ENCODE measurements around the gene MOK. TPM values are rescaled to one million over a fixed set of nuclear protein-coding genes. Genes with fewer than 3 reads are reported as not detected.
"Not testable (repeated sequence)": the region's sequence is repeated elsewhere in the genome, so short reads cannot be mapped to it uniquely, and the experiment has no call there.

Gene MOK
- polyA plus RNA-seq (2013, experiment 1 of 2), result 6.1 TPM
- polyA plus RNA-seq (2013, experiment 2 of 2), result 4.9 TPM

- H3K4me3 ChIP-seq (ENCODE audit: extremely low read depth, insufficient read depth, low read length, poor library complexity, severe bottlenecking), result peak within 1 kb of the TSS; percentile 72
- no peaks in the 10 kb centered on the region for H3K36me3 ChIP-seq (ENCODE audit: control insufficient read depth, insufficient read depth, low read length)
- no peaks in the 10 kb centered on the region for H3K9me3 ChIP-seq (ENCODE audit: control insufficient read depth, low read length)
- WGBS, 2 experiments (ENCODE audit: insufficient coverage in 2 of 2), result 5% methylated on average over 51 of the region's 53 CpGs
- peak within 1 kb of the TSS; percentile 96 for H3K27ac ChIP-seq (ENCODE audit: low read depth, low read length, severe bottlenecking)
- no peaks in the 10 kb centered on the region for H3K4me1 ChIP-seq (ENCODE audit: control insufficient read depth, insufficient read depth, low read length, poor library complexity, severe bottlenecking)
Observed at GRCh38 chr14:102304611-102305506, at the start of gene MOK. TSS of gene MOK (minus strand) at chr14:102305164. CDS start at chr14:102304968, 196 bp downstream.

- peaks cover 75% of the 10 kb centered on the region for H3K36me3 ChIP-seq (ENCODE audit: control insufficient read depth, insufficient read depth, low read length)
- no peaks in the 10 kb centered on the region for H3K9me3 ChIP-seq (ENCODE audit: control insufficient read depth, low read length)
- H3K4me3 ChIP-seq (ENCODE audit: extremely low read depth, insufficient read depth, low read length, poor library complexity, severe bottlenecking), result no peak overlapping the region
- 89 to 93% methylated on average over 7 of the region's 8 CpGs for WGBS, 2 experiments (ENCODE audit: insufficient coverage in 2 of 2)
- H3K27ac ChIP-seq (ENCODE audit: low read depth, low read length, severe bottlenecking), result no peak overlapping the region
- H3K4me1 ChIP-seq (ENCODE audit: control insufficient read depth, insufficient read depth, low read length, poor library complexity, severe bottlenecking), result no peaks in the 10 kb centered on the region
Observed at GRCh38 chr14:102353126-102353619, 48.2 kb upstream of the MOK start.

- Histone ChIP-seq H3K9me3 (ENCODE audit: control insufficient read depth, low read length) (no peaks in the 10 kb centered on the region), H3K27ac (ENCODE audit: low read depth, low read length, severe bottlenecking) (no peak overlapping the region)
Observed at GRCh38 chr14:102352213-102352612, 47.2 kb upstream of the MOK start.

GRCh38 chr14:102351593-102351992 lies 46.6 kb upstream of the MOK start:
- 93 to 97% methylated on average over 6 to 8 of the region's 9 CpGs for whole genome bisulfite sequencing, 2 experiments (ENCODE audit: insufficient coverage in 2 of 2)
- H3K9me3 ChIP-seq (ENCODE audit: control insufficient read depth, low read length); H3K4me3 ChIP-seq (ENCODE audit: extremely low read depth, insufficient read depth, low read length, poor library complexity, severe bottlenecking); H3K4me1 ChIP-seq (ENCODE audit: control insufficient read depth, insufficient read depth, low read length, poor library complexity, severe bottlenecking); H3K27ac ChIP-seq (ENCODE audit: low read depth, low read length, severe bottlenecking): not testable (repeated sequence)
- H3K36me3 ChIP-seq (ENCODE audit: control insufficient read depth, insufficient read depth, low read length), result peaks cover 76% of the 10 kb centered on the region

More at GRCh38 chr14:102352213-102352612, 47.2 kb upstream of the MOK start:
- H3K36me3 ChIP-seq (ENCODE audit: control insufficient read depth, insufficient read depth, low read length), result peaks cover 71% of the 10 kb centered on the region
- WGBS, 2 experiments (ENCODE audit: insufficient coverage in 2 of 2), result 93 to 94% methylated on average over 2 of the region's 4 CpGs
- no peaks in the 10 kb centered on the region for H3K4me1 ChIP-seq (ENCODE audit: control insufficient read depth, insufficient read depth, low read length, poor library complexity, severe bottlenecking)
- H3K4me3 ChIP-seq (ENCODE audit: extremely low read depth, insufficient read depth, low read length, poor library complexity, severe bottlenecking), result no peak overlapping the region

GRCh38 chr14:102351023-102351422 lies 46.1 kb upstream of the MOK start:
- peaks cover 79% of the 10 kb centered on the region for H3K36me3 ChIP-seq (ENCODE audit: control insufficient read depth, insufficient read depth, low read length)
- H3K4me1 ChIP-seq (ENCODE audit: control insufficient read depth, insufficient read depth, low read length, poor library complexity, severe bottlenecking), result no peaks in the 10 kb centered on the region
- no peak overlapping the region for H3K27ac ChIP-seq (ENCODE audit: low read depth, low read length, severe bottlenecking)
- WGBS, 2 experiments (ENCODE audit: insufficient coverage in 2 of 2), result 95 to 96% methylated on average over 8 to 9 of the region's 10 CpGs
- H3K9me3 ChIP-seq (ENCODE audit: control insufficient read depth, low read length), result no peaks in the 10 kb centered on the region
- no peak overlapping the region for H3K4me3 ChIP-seq (ENCODE audit: extremely low read depth, insufficient read depth, low read length, poor library complexity, severe bottlenecking)

- H3K36me3 ChIP-seq (ENCODE audit: control insufficient read depth, insufficient read depth, low read length), result peaks cover 69% of the 10 kb centered on the region
- WGBS, 2 experiments (ENCODE audit: insufficient coverage in 2 of 2), result 90 to 95% methylated on average over 16 of the region's 16 CpGs
- no peak overlapping the region for H3K27ac ChIP-seq (ENCODE audit: low read depth, low read length, severe bottlenecking)
- no peaks in the 10 kb centered on the region for H3K4me1 ChIP-seq (ENCODE audit: control insufficient read depth, insufficient read depth, low read length, poor library complexity, severe bottlenecking)
- H3K9me3 ChIP-seq (ENCODE audit: control insufficient read depth, low read length), result no peaks in the 10 kb centered on the region
- H3K4me3 ChIP-seq (ENCODE audit: extremely low read depth, insufficient read depth, low read length, poor library complexity, severe bottlenecking), result no peak overlapping the region
Observed at GRCh38 chr14:102348376-102348775, 43.4 kb upstream of the MOK start.

- H3K4me1 ChIP-seq (ENCODE audit: control insufficient read depth, insufficient read depth, low read length, poor library complexity, severe bottlenecking), result no peaks in the 10 kb centered on the region
- peaks cover 64% of the 10 kb centered on the region for H3K36me3 ChIP-seq (ENCODE audit: control insufficient read depth, insufficient read depth, low read length)
- WGBS, 2 experiments (ENCODE audit: insufficient coverage in 2 of 2), result 100% methylated on average over 2 of the region's 4 CpGs; no CpG with 5 or more reads in 1 of the 2 experiments
- no peak overlapping the region for H3K27ac ChIP-seq (ENCODE audit: low read depth, low read length, severe bottlenecking)
- H3K4me3 ChIP-seq (ENCODE audit: extremely low read depth, insufficient read depth, low read length, poor library complexity, severe bottlenecking), result no peak overlapping the region
- no peaks in the 10 kb centered on the region for H3K9me3 ChIP-seq (ENCODE audit: control insufficient read depth, low read length)
Observed at GRCh38 chr14:102346645-102347044, 41.7 kb upstream of the MOK start.

GRCh38 chr14:102345232-102345631 lies 40.3 kb upstream of the MOK start:
- Histone ChIP-seq H3K27ac (ENCODE audit: low read depth, low read length, severe bottlenecking) (no peak overlapping the region), H3K4me3 (ENCODE audit: extremely low read depth, insufficient read depth, low read length, poor library complexity, severe bottlenecking) (no peak overlapping the region), H3K4me1 (ENCODE audit: control insufficient read depth, insufficient read depth, low read length, poor library complexity, severe bottlenecking) (no peaks in the 10 kb centered on the region), H3K9me3 (ENCODE audit: control insufficient read depth, low read length) (no peaks in the 10 kb centered on the region), H3K36me3 (ENCODE audit: control insufficient read depth, insufficient read depth, low read length) (peaks cover 72% of the 10 kb centered on the region)
- WGBS, 2 experiments (ENCODE audit: insufficient coverage in 2 of 2), result 82 to 90% methylated on average over 3 of the region's 3 CpGs

- Histone ChIP-seq H3K27ac (ENCODE audit: low read depth, low read length, severe bottlenecking) (no peak overlapping the region), H3K4me1 (ENCODE audit: control insufficient read depth, insufficient read depth, low read length, poor library complexity, severe bottlenecking) (no peaks in the 10 kb centered on the region), H3K36me3 (ENCODE audit: control insufficient read depth, insufficient read depth, low read length) (peaks cover 66% of the 10 kb centered on the region), H3K9me3 (ENCODE audit: control insufficient read depth, low read length) (no peaks in the 10 kb centered on the region), H3K4me3 (ENCODE audit: extremely low read depth, insufficient read depth, low read length, poor library complexity, severe bottlenecking) (no peak overlapping the region)
- WGBS, 2 experiments (ENCODE audit: insufficient coverage in 2 of 2), result 83 to 98% methylated on average over 1 to 5 of the region's 5 CpGs
Observed at GRCh38 chr14:102344485-102344884, 39.5 kb upstream of the MOK start.

GRCh38 chr14:102344084-102344483 lies 39.1 kb upstream of the MOK start:
- Histone ChIP-seq H3K27ac (ENCODE audit: low read depth, low read length, severe bottlenecking) (no peak overlapping the region), H3K4me3 (ENCODE audit: extremely low read depth, insufficient read depth, low read length, poor library complexity, severe bottlenecking) (no peak overlapping the region), H3K36me3 (ENCODE audit: control insufficient read depth, insufficient read depth, low read length) (peaks cover 66% of the 10 kb centered on the region), H3K4me1 (ENCODE audit: control insufficient read depth, insufficient read depth, low read length, poor library complexity, severe bottlenecking) (no peaks in the 10 kb centered on the region), H3K9me3 (ENCODE audit: control insufficient read depth, low read length) (no peaks in the 10 kb centered on the region)
- WGBS, 2 experiments (ENCODE audit: insufficient coverage in 2 of 2), result 92 to 97% methylated on average over 5 to 6 of the region's 7 CpGs

- H3K27ac ChIP-seq (ENCODE audit: low read depth, low read length, severe bottlenecking), result no peak overlapping the region
- no peaks in the 10 kb centered on the region for H3K4me1 ChIP-seq (ENCODE audit: control insufficient read depth, insufficient read depth, low read length, poor library complexity, severe bottlenecking)
- peaks cover 68% of the 10 kb centered on the region for H3K36me3 ChIP-seq (ENCODE audit: control insufficient read depth, insufficient read depth, low read length)
- no peak overlapping the region for H3K4me3 ChIP-seq (ENCODE audit: extremely low read depth, insufficient read depth, low read length, poor library complexity, severe bottlenecking)
- 97% methylated on average over 4 of the region's 5 CpGs; no CpG with 5 or more reads in 1 of the 2 experiments for WGBS, 2 experiments (ENCODE audit: insufficient coverage in 2 of 2)
- no peaks in the 10 kb centered on the region for H3K9me3 ChIP-seq (ENCODE audit: control insufficient read depth, low read length)
Observed at GRCh38 chr14:102342238-102342637, 37.3 kb upstream of the MOK start.

All from mesodermal cell (in vitro differentiated cells).